ENCODE results near the gene RAB1A. TPM values are rescaled to one million over a fixed set of nuclear protein-coding genes. Genes with fewer than 3 reads are reported as not detected.
A peak's percentile ranks its signal among the peaks of the same experiment; 100 is the strongest.

Gene RAB1A
- total and polyA plus RNA-seq, 2 of the 13 experiments (the other 11 are each of a cell fraction or from before 2014, with no cell fraction given), result 206 to 226 TPM

DNA sequence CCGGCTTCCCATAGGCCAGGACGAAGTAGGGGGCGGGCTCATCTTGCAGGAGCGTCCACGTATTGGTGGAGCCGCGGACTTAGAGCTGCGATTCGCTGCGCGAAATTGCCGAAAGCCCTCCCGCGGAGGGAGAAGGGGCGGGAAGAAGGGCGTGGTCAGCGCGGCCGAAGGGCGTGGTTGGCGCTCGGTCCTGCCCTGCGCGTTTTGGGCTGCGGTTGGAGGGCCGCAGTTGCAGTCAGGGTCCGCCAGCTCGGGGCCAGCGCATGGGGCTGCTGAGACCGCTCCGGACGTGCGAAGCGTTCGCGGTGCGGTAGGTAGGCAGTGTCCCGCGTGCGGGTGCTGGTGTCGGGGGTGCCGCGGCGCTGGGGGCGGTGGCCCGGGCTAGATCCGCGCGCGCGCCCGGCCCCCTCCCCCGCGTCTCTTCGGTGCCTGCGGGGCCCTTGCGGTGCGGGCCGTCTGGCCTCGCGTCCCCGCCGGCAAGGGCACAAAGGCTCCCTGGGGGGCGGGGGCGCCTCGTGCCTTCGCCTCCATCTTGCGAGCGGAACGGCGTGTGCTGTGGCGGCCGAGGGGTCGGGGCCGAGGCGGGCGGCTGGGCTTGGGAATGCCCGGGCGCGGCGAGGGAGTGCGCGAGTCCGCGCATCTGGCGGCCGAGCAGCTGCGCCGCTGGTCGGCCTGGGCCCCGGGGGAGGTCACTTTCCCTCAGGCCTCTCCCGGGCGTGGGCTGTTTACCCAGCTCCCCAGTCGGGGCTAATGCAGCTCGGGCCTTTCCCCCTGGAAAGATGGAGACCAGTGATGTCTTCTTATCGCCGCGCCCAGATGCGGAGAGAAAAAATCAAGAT is 73.5 kb downstream of the RAB1A start, which contains the start of gene CEP68 (continued):
- TF ChIP-seq, protein P1, sequence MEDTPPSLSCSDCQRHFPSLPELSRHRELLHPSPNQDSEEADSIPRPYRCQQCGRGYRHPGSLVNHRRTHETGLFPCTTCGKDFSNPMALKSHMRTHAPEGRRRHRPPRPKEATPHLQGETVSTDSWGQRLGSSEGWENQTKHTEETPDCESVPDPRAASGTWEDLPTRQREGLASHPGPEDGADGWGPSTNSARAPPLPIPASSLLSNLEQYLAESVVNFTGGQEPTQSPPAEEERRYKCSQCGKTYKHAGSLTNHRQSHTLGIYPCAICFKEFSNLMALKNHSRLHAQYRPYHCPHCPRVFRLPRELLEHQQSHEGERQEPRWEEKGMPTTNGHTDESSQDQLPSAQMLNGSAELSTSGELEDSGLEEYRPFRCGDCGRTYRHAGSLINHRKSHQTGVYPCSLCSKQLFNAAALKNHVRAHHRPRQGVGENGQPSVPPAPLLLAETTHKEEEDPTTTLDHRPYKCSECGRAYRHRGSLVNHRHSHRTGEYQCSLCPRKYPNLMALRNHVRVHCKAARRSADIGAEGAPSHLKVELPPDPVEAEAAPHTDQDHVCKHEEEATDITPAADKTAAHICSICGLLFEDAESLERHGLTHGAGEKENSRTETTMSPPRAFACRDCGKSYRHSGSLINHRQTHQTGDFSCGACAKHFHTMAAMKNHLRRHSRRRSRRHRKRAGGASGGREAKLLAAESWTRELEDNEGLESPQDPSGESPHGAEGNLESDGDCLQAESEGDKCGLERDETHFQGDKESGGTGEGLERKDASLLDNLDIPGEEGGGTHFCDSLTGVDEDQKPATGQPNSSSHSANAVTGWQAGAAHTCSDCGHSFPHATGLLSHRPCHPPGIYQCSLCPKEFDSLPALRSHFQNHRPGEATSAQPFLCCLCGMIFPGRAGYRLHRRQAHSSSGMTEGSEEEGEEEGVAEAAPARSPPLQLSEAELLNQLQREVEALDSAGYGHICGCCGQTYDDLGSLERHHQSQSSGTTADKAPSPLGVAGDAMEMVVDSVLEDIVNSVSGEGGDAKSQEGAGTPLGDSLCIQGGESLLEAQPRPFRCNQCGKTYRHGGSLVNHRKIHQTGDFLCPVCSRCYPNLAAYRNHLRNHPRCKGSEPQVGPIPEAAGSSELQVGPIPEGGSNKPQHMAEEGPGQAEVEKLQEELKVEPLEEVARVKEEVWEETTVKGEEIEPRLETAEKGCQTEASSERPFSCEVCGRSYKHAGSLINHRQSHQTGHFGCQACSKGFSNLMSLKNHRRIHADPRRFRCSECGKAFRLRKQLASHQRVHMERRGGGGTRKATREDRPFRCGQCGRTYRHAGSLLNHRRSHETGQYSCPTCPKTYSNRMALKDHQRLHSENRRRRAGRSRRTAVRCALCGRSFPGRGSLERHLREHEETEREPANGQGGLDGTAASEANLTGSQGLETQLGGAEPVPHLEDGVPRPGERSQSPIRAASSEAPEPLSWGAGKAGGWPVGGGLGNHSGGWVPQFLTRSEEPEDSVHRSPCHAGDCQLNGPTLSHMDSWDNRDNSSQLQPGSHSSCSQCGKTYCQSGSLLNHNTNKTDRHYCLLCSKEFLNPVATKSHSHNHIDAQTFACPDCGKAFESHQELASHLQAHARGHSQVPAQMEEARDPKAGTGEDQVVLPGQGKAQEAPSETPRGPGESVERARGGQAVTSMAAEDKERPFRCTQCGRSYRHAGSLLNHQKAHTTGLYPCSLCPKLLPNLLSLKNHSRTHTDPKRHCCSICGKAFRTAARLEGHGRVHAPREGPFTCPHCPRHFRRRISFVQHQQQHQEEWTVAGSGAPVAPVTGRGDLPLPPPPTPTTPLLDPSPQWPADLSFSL (CRISPR knock-in tag; IDR thresholded peaks at IDR 0.05), result no peak; the same call in 1 of the 2 replicates
- TF ChIP-seq, protein P2, sequence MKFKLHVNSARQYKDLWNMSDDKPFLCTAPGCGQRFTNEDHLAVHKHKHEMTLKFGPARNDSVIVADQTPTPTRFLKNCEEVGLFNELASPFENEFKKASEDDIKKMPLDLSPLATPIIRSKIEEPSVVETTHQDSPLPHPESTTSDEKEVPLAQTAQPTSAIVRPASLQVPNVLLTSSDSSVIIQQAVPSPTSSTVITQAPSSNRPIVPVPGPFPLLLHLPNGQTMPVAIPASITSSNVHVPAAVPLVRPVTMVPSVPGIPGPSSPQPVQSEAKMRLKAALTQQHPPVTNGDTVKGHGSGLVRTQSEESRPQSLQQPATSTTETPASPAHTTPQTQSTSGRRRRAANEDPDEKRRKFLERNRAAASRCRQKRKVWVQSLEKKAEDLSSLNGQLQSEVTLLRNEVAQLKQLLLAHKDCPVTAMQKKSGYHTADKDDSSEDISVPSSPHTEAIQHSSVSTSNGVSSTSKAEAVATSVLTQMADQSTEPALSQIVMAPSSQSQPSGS (CRISPR knock-in tag; IDR thresholded peaks at IDR 0.05), result peak; percentile 74; the same call in 1 of the 2 replicates
- TF ChIP-seq RBM22 (optimal IDR thresholded peaks at IDR 0.05; ENCODE audit: low read length) (no peak), HNF4G (IDR thresholded peaks at IDR 0.05; ENCODE audit: borderline replicate concordance, low read depth, low read length) (no peak), HNF4G (CRISPR knock-in tag; IDR thresholded peaks at IDR 0.05; ENCODE audit: borderline replicate concordance, low read depth) (0 out of 2 replicates have a peak, but pooled peaks have one; percentile 30)
- TF ChIP-seq, protein P3, sequence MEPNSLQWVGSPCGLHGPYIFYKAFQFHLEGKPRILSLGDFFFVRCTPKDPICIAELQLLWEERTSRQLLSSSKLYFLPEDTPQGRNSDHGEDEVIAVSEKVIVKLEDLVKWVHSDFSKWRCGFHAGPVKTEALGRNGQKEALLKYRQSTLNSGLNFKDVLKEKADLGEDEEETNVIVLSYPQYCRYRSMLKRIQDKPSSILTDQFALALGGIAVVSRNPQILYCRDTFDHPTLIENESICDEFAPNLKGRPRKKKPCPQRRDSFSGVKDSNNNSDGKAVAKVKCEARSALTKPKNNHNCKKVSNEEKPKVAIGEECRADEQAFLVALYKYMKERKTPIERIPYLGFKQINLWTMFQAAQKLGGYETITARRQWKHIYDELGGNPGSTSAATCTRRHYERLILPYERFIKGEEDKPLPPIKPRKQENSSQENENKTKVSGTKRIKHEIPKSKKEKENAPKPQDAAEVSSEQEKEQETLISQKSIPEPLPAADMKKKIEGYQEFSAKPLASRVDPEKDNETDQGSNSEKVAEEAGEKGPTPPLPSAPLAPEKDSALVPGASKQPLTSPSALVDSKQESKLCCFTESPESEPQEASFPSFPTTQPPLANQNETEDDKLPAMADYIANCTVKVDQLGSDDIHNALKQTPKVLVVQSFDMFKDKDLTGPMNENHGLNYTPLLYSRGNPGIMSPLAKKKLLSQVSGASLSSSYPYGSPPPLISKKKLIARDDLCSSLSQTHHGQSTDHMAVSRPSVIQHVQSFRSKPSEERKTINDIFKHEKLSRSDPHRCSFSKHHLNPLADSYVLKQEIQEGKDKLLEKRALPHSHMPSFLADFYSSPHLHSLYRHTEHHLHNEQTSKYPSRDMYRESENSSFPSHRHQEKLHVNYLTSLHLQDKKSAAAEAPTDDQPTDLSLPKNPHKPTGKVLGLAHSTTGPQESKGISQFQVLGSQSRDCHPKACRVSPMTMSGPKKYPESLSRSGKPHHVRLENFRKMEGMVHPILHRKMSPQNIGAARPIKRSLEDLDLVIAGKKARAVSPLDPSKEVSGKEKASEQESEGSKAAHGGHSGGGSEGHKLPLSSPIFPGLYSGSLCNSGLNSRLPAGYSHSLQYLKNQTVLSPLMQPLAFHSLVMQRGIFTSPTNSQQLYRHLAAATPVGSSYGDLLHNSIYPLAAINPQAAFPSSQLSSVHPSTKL (CRISPR knock-in tag; IDR thresholded peaks at IDR 0.05), result 0 out of 2 replicates have a peak, but pooled peaks have one; percentile 30
